ENCODE measurements around the gene MS4A10. TPM values are rescaled to one million over a fixed set of nuclear protein-coding genes. Genes with fewer than 3 reads are reported as not detected.
"Not testable (repeated sequence)": the region's sequence is repeated elsewhere in the genome, so short reads cannot be mapped to it uniquely, and the experiment has no call there.

Gene MS4A10
- total RNA-seq, 3 donors from 2014 or later (not counting 1 experiment from before 2014, with no cell fraction given) = not detected

- no peaks in the 10 kb centered on the region for H3K4me1 Mint-ChIP-seq
- no peak overlapping the region for H3K27ac ChIP-seq (ENCODE audit: low read length)
- TF ChIP-seq CTCF (IDR thresholded peaks at IDR 0.05) = no peak
- intact Hi-C loops (cut with micrococcal nuclease) = no loop called here
- peaks cover 7% of the 10 kb centered on the region for H3K36me3 Mint-ChIP-seq
- peaks cover 0 to 6% of the 10 kb centered on the region in 2 donors for H3K27me3 Mint-ChIP-seq (ENCODE audit: low read depth in 2 of 2)
- H3K4me1 ChIP-seq (ENCODE audit: control insufficient read depth, insufficient read depth, low read length) = no peaks in the 10 kb centered on the region
- H3K36me3 ChIP-seq (ENCODE audit: control insufficient read depth, insufficient read depth, low read length) = no peaks in the 10 kb centered on the region
- DNase-seq = no peak
- H3K9me3 Mint-ChIP-seq = no peaks in the 10 kb centered on the region
- H3K27me3 ChIP-seq (ENCODE audit: control insufficient read depth, insufficient read depth, low read length) = no peaks in the 10 kb centered on the region
- no peak overlapping the region for H3K4me3 Mint-ChIP-seq
- H3K9me3 ChIP-seq (ENCODE audit: control insufficient read depth, insufficient read depth, low read length) = peaks cover 7% of the 10 kb centered on the region
- H3K27ac Mint-ChIP-seq = no peak overlapping the region
- WGBS (ENCODE audit: insufficient coverage) = 87% methylated on average over 4 of the region's 4 CpGs
- H3K4me3 ChIP-seq (ENCODE audit: low read length) = no peak overlapping the region
- ATAC-seq = no peak
Measured at GRCh38 chr11:60818057-60818456, 32.9 kb downstream of the MS4A10 start.

GRCh38 chr11:60821827-60822599 is 36.9 kb downstream of the MS4A10 start:
- Mint-ChIP-seq H3K36me3 (no peaks in the 10 kb centered on the region), H3K4me3 (no peak overlapping the region), H3K27me3 (ENCODE audit: low read depth in 2 of 2) (peaks cover 0 to 3% of the 10 kb centered on the region in 2 donors), H3K4me1 (no peaks in the 10 kb centered on the region), H3K9me3 (no peaks in the 10 kb centered on the region), H3K27ac (no peak overlapping the region)
- Histone ChIP-seq H3K4me1 (ENCODE audit: control insufficient read depth, insufficient read depth, low read length) (no peaks in the 10 kb centered on the region), H3K36me3 (ENCODE audit: control insufficient read depth, insufficient read depth, low read length) (no peaks in the 10 kb centered on the region), H3K9me3 (ENCODE audit: control insufficient read depth, insufficient read depth, low read length) (peaks cover 3% of the 10 kb centered on the region), H3K27ac (ENCODE audit: low read length) (no peak overlapping the region), H3K4me3 (ENCODE audit: low read length) (no peak overlapping the region), H3K27me3 (ENCODE audit: control insufficient read depth, insufficient read depth, low read length) (no peaks in the 10 kb centered on the region)
- no peak for ATAC-seq
- intact Hi-C loops (cut with micrococcal nuclease) = no loop called here
- DNase-seq = no peak
- WGBS (ENCODE audit: insufficient coverage) = 47% methylated on average over 14 of the region's 15 CpGs
- no peak for TF ChIP-seq CTCF (IDR thresholded peaks at IDR 0.05)

GRCh38 chr11:60823745-60824306 is 38.7 kb downstream of the MS4A10 start:
- H3K36me3 Mint-ChIP-seq; H3K27ac Mint-ChIP-seq; intact Hi-C loops (cut with micrococcal nuclease); H3K36me3 ChIP-seq (ENCODE audit: control insufficient read depth, insufficient read depth, low read length); H3K9me3 ChIP-seq (ENCODE audit: control insufficient read depth, insufficient read depth, low read length); H3K27me3 Mint-ChIP-seq (ENCODE audit: low read depth in 2 of 2); H3K4me3 ChIP-seq (ENCODE audit: low read length); ATAC-seq; H3K4me1 ChIP-seq (ENCODE audit: control insufficient read depth, insufficient read depth, low read length); DNase-seq; H3K4me1 Mint-ChIP-seq; H3K9me3 Mint-ChIP-seq; H3K27me3 ChIP-seq (ENCODE audit: control insufficient read depth, insufficient read depth, low read length); H3K4me3 Mint-ChIP-seq; H3K27ac ChIP-seq (ENCODE audit: low read length): not testable (repeated sequence)
- WGBS (ENCODE audit: insufficient coverage) = 92% methylated on average over 5 of the region's 5 CpGs

GRCh38 chr11:60825118-60825517 is 40.0 kb downstream of the MS4A10 start:
- Mint-ChIP-seq H3K4me1 (no peaks in the 10 kb centered on the region), H3K4me3 (no peak overlapping the region), H3K27me3 (ENCODE audit: low read depth in 2 of 2) (peaks cover 0 to 7% of the 10 kb centered on the region in 2 donors), H3K36me3 (no peaks in the 10 kb centered on the region), H3K9me3 (no peaks in the 10 kb centered on the region), H3K27ac (no peak overlapping the region)
- Histone ChIP-seq H3K27me3 (ENCODE audit: control insufficient read depth, insufficient read depth, low read length) (no peaks in the 10 kb centered on the region), H3K9me3 (ENCODE audit: control insufficient read depth, insufficient read depth, low read length) (no peaks in the 10 kb centered on the region), H3K36me3 (ENCODE audit: control insufficient read depth, insufficient read depth, low read length) (no peaks in the 10 kb centered on the region), H3K27ac (ENCODE audit: low read length) (no peak overlapping the region), H3K4me3 (ENCODE audit: low read length) (no peak overlapping the region), H3K4me1 (ENCODE audit: control insufficient read depth, insufficient read depth, low read length) (no peaks in the 10 kb centered on the region)
- WGBS (ENCODE audit: insufficient coverage) = 85% methylated on average over 5 of the region's 5 CpGs
- no peak for TF ChIP-seq CTCF (IDR thresholded peaks at IDR 0.05)
- no peak for ATAC-seq
- no peak for DNase-seq
- intact Hi-C loops (cut with micrococcal nuclease) = no loop called here
